ENCODE measurements around the gene PRTN3. TPM values are rescaled to one million over a fixed set of nuclear protein-coding genes. Genes with fewer than 3 reads are reported as not detected.

PRTN3 gene
- total RNA-seq, 6 donors from 2014 or later = 1.1 to 9.4 TPM; not detected in 4

DNA sequence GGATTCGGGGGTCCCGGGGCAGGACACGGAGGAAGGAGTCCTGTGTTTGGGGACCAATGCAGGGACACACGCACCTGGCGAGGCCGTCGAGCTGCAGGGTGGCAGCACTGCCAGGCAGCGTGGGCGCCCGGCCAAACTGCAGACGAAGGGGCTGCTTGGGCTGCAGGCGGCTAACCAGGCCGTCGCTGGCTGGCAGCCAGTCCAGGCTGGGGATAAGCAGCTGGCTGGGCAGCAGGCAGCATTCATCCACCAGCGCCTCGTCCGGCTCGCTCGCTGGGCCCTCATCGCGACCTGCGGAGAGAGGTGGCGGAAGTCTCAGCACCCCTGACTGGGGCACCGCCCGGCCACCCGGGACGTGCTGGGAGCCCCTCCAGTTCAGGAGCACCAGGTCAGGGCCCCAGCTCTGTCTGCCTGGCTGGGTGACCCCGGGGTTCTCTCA is 30.2 kb downstream of the PRTN3 start:
- DNase-seq (peak in 1 of 2 donors; percentile 91), ATAC-seq (ENCODE audit: low FRiP score in 2 of 2) (no peak)
- Histone ChIP-seq H3K27me3 (no peaks in the 10 kb centered on the region), H3K4me1 (peaks cover 9 to 21% (median 15%) of the 10 kb centered on the region in 4 donors), H3K36me3 (peaks cover 0 to 75% (median 52%) of the 10 kb centered on the region in 4 donors), H3K27ac (peak overlapping the region in 2 of 4 donors; percentile 35 to 83), H3K4me3 (no peak overlapping the region), H3K9me3 (no peaks in the 10 kb centered on the region)
- TF ChIP-seq EP300 (IDR thresholded peaks at IDR 0.05) = no peak
- TF ChIP-seq, protein P1, sequence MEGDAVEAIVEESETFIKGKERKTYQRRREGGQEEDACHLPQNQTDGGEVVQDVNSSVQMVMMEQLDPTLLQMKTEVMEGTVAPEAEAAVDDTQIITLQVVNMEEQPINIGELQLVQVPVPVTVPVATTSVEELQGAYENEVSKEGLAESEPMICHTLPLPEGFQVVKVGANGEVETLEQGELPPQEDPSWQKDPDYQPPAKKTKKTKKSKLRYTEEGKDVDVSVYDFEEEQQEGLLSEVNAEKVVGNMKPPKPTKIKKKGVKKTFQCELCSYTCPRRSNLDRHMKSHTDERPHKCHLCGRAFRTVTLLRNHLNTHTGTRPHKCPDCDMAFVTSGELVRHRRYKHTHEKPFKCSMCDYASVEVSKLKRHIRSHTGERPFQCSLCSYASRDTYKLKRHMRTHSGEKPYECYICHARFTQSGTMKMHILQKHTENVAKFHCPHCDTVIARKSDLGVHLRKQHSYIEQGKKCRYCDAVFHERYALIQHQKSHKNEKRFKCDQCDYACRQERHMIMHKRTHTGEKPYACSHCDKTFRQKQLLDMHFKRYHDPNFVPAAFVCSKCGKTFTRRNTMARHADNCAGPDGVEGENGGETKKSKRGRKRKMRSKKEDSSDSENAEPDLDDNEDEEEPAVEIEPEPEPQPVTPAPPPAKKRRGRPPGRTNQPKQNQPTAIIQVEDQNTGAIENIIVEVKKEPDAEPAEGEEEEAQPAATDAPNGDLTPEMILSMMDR (IDR thresholded peaks at IDR 0.05) = no peak
- no peak for TF ChIP-seq POLR2A (IDR thresholded peaks at IDR 0.05)
- TF ChIP-seq POLR2AphosphoS5 (IDR thresholded peaks at IDR 0.05) = peak; percentile 65 to 70
- 62 to 85% methylated on average over 12 to 24 of the region's 28 CpGs for WGBS, 2 donors

DNA sequence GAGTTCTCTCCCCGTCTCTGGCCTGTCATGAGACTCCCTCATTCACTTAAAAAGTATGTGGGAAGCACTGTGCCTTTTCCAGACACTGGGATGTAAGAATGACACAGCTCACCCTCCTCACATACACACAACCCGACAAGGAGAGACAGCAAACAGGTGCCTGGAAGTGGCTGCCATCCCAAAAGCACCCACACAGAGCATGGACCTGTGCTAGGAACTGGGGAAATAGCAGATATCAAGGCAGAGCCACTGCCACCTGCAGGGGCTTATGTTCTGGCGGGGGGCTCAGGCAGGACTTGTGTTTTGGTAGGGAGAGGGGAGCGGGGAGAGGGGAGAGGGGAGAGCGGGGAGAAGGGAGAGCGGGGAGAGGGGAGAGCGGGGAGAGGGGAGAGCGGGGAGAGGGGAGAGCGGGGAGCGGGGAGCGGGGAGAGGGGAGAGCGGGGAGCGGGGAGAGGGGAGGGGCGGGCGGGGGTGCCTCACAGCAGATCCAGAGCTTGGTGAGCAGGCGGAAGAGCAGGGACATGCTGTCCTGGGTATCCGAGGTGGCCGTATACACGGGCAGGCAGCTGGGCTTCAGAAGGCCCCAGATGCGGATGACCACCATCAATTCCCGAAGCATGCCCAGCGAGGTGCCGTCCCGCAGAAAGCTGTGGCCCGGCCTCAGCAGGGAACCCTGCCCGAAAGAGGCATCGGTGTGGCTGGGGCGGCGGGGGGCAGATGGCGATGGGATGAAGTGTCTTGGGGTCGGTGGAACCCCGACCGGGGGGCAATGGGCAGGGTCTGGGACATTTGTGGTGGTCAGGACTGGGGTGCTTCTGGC is 30.9 kb downstream of the PRTN3 start:
- H3K27ac ChIP-seq = peak overlapping the region in 3 of 4 donors; percentile 35 to 83 (median 83)
- no peaks in the 10 kb centered on the region for H3K9me3 ChIP-seq
- ATAC-seq (ENCODE audit: low FRiP score in 2 of 2) (no peak), DNase-seq (no peak)
- WGBS, 2 donors = 84 to 93% methylated on average over 13 to 21 of the region's 33 CpGs
- H3K27me3 ChIP-seq = no peaks in the 10 kb centered on the region
- TF ChIP-seq, protein P1 (IDR thresholded peaks at IDR 0.05) = no peak
- TF ChIP-seq POLR2AphosphoS5 (IDR thresholded peaks at IDR 0.05) (no peak), EP300 (IDR thresholded peaks at IDR 0.05) (no peak), POLR2A (IDR thresholded peaks at IDR 0.05) (no peak)
- H3K36me3 ChIP-seq = peaks cover 0 to 82% (median 55%) of the 10 kb centered on the region in 4 donors
- H3K4me1 ChIP-seq = peaks cover 9 to 21% (median 15%) of the 10 kb centered on the region in 4 donors
- no peak overlapping the region for H3K4me3 ChIP-seq

DNA sequence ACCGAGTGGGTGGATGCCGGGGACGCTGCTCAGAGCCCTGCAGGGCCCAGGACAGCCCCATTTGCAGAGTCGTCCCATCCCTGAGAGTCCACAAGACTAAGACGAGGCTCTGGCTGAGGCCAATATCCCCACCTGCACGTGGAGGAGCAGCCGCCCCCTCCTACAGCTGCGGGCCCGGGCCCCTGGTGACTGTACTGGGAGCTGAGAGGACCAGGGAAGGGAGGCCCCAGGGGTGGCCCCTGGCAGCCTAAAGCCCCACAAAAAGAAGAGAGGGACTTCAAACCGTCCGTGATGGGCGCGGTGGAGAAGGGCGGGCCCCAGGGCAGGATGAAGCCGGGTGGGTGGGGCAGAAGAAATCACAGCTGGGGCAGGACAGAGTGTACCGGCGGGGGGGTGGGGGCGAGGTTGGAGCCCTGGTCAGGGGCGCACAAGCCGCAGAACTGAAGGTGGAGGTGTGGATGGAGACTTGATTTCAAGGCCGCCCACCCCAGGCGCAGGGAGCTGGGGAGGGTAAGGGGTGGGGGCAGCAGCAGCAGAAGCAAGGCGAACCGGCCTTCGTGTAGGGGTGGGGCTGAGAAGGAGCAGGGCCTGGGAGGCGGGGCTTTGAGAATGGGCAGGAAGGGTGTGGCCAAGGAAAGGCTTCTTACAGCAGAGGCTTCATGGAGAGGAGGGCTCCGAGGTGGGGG is 31.6 kb downstream of the PRTN3 start:
- 70 to 76% methylated on average over 17 to 26 of the region's 27 CpGs for WGBS, 2 donors
- Histone ChIP-seq H3K27ac (peak overlapping the region; percentile 32 to 83 (median 55)), H3K27me3 (no peaks in the 10 kb centered on the region), H3K4me1 (peaks cover 9 to 21% (median 15%) of the 10 kb centered on the region in 4 donors), H3K36me3 (peaks cover 5 to 87% (median 57%) of the 10 kb centered on the region in 4 donors), H3K9me3 (no peaks in the 10 kb centered on the region), H3K4me3 (peak overlapping the region in 1 of 4 donors; percentile 36)
- DNase-seq (peak; percentile 48 to 86), ATAC-seq (ENCODE audit: low FRiP score in 2 of 2) (peak; percentile 69 to 76)
- no peak for TF ChIP-seq EP300 (IDR thresholded peaks at IDR 0.05)
- no peak for TF ChIP-seq POLR2AphosphoS5 (IDR thresholded peaks at IDR 0.05)
- TF ChIP-seq, protein P1 (IDR thresholded peaks at IDR 0.05) = no peak
- no peak for TF ChIP-seq POLR2A (IDR thresholded peaks at IDR 0.05)

DNA sequence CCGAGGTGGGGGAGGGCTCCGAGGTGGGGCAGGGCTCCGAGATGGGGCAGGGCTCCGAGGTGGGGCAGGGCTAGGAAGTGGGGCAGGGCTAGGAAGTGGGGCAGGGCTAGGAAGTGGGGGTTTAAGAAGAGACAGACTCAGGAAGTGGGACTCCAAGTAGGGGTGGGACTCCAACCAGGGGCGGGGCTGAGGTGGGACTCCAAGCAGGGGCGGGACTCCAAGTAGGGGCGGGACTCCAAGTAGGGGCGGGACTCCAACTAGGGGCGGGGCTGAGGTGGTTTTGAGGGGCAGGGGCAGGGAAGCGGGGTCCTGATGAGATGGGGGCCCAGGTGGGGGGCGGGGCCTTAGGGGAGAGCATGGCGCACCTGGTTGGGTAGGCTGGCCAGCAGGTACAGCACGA is 32.3 kb downstream of the PRTN3 start:
- peak; percentile 37 to 39 for ATAC-seq (ENCODE audit: low FRiP score in 2 of 2)
- peaks cover 5 to 81% (median 53%) of the 10 kb centered on the region in 4 donors for H3K36me3 ChIP-seq
- DNase-seq = no peak
- H3K9me3 ChIP-seq = no peaks in the 10 kb centered on the region
- 88 to 91% methylated on average over 5 to 6 of the region's 13 CpGs for WGBS, 2 donors
- H3K4me1 ChIP-seq = peaks cover 9 to 21% (median 14%) of the 10 kb centered on the region in 4 donors
- peak overlapping the region in 2 of 4 donors; percentile 75 to 83 for H3K27ac ChIP-seq
- H3K27me3 ChIP-seq = no peaks in the 10 kb centered on the region
- TF ChIP-seq, protein P1 (IDR thresholded peaks at IDR 0.05) = no peak
- no peak for TF ChIP-seq POLR2A (IDR thresholded peaks at IDR 0.05)
- H3K4me3 ChIP-seq = peak overlapping the region in 1 of 4 donors; percentile 36

Measured in upper lobe of left lung (tissue), 6 donors.